ENCODE data around the gene PLCXD3.

DNA sequence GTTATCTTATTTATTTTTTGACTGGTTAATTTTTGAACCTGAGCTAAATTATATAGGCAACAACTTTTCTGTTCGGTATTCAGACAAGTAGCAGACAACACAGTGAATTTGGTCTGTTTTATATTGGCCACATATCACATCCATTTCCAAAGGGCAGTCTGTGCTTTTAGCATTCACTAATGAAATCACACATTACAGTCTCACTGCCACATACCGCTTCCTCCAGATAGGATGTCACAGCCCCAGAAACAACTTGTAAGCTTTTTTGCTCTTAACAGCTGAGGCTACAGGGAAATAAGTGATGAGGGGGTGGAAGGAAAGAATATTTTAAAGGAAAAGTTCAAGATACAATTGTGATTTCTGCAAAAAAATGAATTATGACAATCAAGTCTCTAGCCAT lies 140.6 kb downstream of the PLCXD3 start:
- no peak for TF ChIP-seq FOXP2 (optimal IDR thresholded peaks at IDR 0.05; ENCODE audit: control extremely low read depth, extremely low read length, insufficient read depth)
- no peak for TF ChIP-seq EZH2 (IDR thresholded peaks at IDR 0.05)
- TF ChIP-seq POLR2AphosphoS5 (IDR thresholded peaks at IDR 0.05; ENCODE audit: borderline replicate concordance, low read depth, low read length), result no peak

Measured in SK-N-MC (cell line).